HG03432 (cell line): ENCODE results near the gene SPRED3.
"Not testable (repeated sequence)": the region's sequence is repeated elsewhere in the genome, so short reads cannot be mapped to it uniquely, and the experiment has no call there.

Experiments used
- ATAC-seq: cut with Tn5 transposase; IDR thresholded peaks from one replicate; pipeline ENCODE4 v1.9.1; 2021; ENCODE audit warnings: mild to moderate bottlenecking, moderate library complexity; ENCODE audit not compliant: unreplicated experiment

The SPRED3 gene

GRCh38 chr19:38388349-38389100 is at the start of gene SPRED3:
SPRED3 (plus strand) TSS chr19:38388697; CDS start chr19:38390303, 1,606 bp downstream.
- ATAC-seq = no peak

DNA sequence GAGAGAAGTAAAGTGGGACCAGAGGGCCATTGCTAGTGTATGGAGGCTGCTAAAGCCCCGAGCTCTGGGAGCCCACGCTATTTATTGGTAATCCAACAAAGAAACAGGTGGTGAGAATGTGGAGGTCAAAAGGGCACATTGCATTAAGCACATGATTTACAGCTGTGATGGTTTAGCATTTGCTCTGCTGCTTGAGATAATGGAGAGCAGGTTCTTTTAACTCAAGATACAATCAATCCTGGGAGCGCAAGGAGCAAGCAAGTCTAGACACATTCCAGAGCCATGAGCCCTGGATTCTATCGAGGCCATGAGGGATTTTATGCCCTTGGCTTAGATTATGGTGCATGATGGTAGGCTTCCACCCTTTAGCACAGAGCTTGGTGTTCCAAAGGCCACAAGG is 49.5 kb upstream of the SPRED3 start:
- ATAC-seq = not testable (repeated sequence)

DNA sequence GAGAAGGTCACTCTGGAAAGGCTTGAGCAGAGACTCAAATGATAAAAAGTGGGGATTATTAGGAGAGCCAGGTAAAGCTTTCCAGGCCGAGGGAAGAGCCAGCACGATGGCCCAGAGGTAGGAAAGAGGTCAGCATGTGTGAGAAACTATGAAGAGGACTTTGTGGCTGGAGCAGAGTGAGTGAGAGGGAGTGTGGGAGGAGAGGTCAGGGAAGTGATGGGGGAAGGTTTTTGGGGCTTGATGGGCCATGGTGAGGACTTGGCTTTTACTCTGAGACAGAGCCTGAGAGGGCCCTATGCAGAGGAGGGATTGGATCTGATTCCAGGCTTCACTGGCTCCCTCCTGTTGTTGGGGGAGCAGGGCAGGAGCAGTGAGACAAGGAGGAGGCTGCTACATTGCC is 47.6 kb upstream of the SPRED3 start:
- no peak for ATAC-seq

- ATAC-seq = no peak
Observed at GRCh38 chr19:38346837-38347236, 41.7 kb upstream of the SPRED3 start.

DNA sequence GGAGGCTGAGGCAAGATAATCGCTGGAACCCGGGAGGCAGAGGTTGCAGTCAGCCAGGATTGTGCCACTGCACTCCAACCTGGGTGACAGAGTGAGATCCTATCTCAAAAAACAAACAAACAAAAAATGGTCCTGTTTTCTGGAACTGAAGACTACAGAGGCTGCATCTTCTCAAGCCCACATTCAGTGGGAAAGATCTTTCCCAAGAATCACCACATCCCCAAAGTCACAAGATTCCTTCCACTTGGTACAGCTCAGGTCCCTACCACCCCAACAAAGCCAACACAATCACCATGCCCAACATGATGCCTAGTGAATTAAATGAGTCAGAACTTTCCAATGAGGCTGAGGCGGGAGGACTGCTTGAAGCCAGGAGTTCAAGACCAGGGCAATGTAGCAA is 37.6 kb upstream of the SPRED3 start:
- ATAC-seq = no peak

GRCh38 chr19:38351865-38352395 is 36.6 kb upstream of the SPRED3 start:
- no peak for ATAC-seq

DNA sequence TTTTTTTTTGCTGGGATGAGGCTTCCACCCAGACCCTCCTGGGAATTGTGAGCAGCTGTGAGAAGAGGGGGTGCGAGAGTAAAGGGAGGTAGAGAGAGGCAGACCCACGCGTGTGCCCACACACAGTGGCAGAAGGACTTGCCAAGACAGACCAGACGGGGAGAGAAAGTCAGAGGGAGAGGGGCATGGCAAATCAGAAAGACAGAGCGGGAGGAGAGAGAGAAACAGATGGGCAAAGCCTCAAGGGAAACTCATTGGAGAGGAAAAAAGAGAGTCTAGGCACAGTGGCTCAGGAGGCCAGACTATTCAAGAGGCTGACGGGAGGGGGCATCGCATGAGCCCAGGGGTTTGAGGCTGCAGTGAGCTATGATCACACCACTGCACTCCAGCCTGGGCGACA is 35.9 kb upstream of the SPRED3 start:
- no peak for ATAC-seq

- no peak for ATAC-seq
Observed at GRCh38 chr19:38355728-38356725, 32.5 kb upstream of the SPRED3 start.

GRCh38 chr19:38358071-38358470 is 30.4 kb upstream of the SPRED3 start:
- no peak for ATAC-seq

- no peak for ATAC-seq
Observed at GRCh38 chr19:38359242-38360021, 29.1 kb upstream of the SPRED3 start.

DNA sequence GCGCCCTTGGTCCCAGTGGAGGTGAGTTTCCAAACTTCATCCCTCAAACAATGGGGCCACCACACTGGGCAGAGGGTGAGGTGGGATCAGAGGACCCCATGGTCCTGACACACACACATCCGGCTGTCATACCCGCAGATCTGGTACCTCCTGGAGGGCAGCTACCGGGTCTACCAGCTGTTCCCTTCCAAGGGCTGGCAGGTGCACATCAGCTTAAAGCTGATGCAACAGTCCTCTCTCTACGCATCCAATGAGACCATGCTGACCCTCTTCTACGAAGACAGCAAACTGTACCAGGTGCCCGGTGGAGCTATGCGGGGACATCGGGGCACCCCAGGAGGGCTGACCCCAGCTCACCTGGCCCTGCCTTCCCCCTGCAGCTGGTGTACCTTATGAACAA is 28.1 kb upstream of the SPRED3 start:
- ATAC-seq = no peak

DNA sequence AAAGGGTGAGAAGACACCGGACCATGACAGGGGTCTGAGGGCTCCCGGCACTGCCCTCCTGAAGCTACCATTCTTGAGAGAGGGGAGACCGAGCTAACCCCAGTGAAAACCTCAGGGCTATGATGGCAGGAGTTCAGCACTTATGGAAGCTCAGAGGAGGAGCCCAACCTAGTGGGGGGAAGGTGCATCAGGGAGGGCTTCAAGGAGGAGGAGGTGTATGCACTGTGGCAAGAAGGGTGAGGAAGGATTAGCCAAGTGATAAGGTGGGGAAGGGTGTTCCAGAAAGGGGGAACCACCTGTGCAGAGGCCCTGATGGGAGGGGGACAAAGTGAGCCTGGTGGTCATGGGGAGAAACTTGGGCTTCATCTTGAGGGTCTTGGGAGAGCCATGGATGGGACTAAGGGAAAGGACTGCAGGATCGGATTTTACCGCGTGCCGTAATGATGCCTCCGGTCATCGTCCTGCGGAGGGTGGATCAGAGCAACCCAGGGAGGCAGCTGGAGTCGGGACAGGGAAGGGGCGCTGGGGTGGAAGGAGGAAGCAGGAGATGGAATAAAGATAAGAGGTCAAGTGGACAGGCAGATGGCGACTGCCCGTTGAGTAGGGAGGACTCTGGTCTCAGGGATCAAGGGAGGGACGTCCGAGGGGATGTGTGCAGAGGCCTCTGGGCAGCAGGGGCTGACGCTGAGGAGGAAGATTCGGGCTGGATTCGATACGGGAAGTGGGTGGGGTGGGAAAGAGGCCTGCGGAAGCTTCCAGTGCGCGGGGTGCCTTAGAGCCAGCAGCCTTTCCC is 27.5 kb upstream of the SPRED3 start:
- ATAC-seq = no peak

DNA sequence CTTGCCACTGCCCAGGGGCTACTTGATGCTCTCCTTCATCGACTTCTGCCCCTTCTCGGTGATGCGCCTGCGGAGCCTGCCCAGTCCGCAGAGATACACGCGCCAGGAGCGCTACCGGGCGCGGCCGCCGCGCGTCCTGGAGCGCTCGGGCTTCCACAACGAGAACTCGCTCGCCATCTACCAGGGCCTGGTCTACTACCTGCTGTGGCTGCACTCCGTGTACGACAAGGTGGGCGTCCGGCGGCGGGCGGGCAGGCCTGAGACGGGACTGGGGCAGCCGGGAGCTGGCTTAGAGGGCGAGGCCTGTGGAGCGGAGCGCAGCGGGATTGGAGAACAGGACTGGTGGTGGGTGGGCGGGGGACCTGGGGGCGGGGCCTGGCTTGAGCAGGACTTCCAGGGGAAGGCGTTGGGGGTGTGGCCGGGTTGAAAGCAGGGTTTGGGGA is 26.8 kb upstream of the SPRED3 start:
- no peak for ATAC-seq

GRCh38 chr19:38362076-38362945 is 26.2 kb upstream of the SPRED3 start:
- ATAC-seq = no peak

DNA sequence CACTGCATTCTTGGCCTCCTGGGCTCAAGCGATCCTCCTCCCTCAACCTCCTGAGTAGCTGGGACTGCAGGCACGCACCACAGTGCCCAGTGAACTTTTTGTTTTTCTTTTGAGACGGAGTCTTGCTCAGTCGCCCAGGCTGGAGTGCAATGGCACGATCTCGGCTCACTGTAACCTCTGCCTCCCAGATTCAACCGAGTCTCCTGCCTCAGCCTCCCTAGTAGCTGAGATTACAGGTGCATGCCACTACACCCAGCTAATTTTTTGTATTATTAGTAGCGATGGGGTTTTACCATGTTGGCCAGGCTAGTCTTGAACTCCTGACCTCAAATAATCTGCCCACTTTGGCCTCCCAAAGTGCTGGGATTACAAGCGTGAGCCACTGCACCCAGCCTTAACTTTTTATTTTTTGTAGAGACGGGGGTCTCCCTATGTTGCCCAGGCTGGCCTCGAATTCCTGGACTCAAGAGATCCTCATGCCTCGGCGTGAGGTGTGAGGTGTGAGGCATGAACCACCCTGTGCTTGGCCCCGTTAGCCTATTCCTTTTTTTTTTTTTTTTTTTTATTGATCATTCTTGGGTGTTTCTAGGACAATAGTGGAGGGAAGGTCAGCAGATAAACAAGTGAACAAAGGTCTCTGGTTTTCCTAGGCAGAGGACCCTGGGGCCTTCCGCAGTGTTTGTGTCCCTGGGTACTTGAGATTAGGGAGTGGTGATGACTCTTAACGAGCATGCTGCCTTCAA is 25.4 kb upstream of the SPRED3 start:
- not testable (repeated sequence) for ATAC-seq

GRCh38 chr19:38367041-38367440 is 21.5 kb upstream of the SPRED3 start:
- no peak for ATAC-seq

DNA sequence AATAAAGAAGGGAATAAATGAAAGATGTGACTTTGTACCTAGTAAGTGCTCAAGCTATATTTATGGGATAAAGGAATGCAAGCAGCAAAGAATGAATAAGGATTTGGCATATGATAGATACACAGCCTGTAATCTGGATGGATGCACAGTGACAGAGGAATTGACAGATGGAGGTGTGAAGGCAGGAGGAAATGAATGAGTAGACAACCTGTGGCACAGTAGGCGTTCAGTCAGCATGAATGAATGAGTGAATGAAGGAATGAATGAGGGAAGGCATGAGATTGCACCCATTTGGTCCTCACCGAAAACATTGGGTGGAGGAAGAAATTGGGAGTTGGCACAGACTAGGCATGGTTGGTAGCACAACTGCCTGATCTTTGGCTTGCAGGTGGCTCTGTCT is 18.9 kb upstream of the SPRED3 start:
- no peak for ATAC-seq

DNA sequence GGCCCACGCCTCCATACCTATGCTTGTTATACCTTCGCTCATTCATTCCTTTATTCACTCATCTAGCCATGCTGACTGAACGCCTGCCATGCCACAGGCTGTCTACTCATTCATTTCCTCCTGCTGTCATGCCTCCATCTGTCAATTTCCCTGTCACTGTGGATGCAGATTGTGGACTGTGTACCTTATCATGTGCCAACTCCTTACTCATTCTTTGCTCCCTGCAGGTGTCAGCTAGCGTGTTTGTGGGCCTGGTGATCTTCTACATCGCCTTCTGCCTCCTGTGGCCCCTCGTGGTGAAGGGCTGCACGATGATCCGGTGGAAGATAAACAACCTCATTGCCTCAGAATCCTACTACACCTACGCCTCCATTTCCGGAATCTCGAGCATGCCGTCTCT is 18.2 kb upstream of the SPRED3 start:
- no peak for ATAC-seq
